ENCODE results near the gene NFE2L3. TPM values are rescaled to one million over a fixed set of nuclear protein-coding genes. Genes with fewer than 3 reads are reported as not detected.

Gene NFE2L3
- total and polyA plus RNA-seq, 9 of the 15 experiments (the other 6 are each of a cell fraction or from before 2014, with no cell fraction given): 2.9 to 16.9 (median 12.4) TPM

DNA sequence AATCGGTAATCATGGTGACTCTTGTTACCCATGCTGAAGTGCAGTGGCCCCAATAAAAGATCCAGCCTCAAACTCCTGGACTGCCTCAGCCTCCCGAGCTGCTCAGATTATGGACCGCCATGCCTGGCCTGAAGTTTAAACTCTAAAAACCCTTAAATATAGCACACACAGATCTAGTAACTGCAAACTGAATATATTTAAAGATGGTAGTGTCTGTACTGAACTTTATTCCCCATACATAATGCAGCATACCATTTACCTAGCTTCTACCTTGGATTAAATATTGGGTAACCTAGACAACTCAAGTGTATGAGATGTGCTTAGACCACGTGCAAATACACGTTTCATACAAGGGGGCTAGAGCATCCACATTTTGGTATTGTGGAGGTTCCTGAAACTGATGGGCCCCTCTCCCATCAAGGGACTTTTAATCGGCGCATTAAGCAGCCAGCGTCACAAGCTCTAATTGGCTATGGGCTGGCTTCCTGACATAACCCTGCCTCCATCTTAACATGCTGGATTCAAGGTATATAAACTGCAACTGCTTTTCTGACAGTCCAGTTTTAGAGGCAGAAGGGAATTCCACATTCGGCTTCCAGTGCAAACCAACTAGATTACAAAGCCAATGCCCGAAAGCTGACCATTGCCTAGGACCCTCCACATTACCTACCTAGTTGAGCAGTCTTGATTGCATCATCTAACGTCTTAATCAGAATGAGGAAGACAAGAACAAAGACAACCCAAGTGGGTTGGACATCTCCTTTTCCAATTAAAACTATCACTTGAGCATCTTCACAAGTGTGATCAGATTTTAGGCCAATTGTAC lies 35.6 kb downstream of the NFE2L3 start (continued):
- TF ChIP-seq, protein P1, sequence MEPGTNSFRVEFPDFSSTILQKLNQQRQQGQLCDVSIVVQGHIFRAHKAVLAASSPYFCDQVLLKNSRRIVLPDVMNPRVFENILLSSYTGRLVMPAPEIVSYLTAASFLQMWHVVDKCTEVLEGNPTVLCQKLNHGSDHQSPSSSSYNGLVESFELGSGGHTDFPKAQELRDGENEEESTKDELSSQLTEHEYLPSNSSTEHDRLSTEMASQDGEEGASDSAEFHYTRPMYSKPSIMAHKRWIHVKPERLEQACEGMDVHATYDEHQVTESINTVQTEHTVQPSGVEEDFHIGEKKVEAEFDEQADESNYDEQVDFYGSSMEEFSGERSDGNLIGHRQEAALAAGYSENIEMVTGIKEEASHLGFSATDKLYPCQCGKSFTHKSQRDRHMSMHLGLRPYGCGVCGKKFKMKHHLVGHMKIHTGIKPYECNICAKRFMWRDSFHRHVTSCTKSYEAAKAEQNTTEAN (CRISPR knock-in tag; IDR thresholded peaks at IDR 0.05): 0 out of 2 replicates have a peak, but pooled peaks have one; percentile 52
- TF ChIP-seq TAF7 (tag; IDR thresholded peaks at IDR 0.05) (no peak), ZBTB1 (CRISPR knock-in tag; IDR thresholded peaks at IDR 0.05; ENCODE audit: borderline replicate concordance, low read depth) (no peak), MEIS2 (IDR thresholded peaks at IDR 0.05; ENCODE audit: partially characterized antibody) (no peak), ZNF644 (tag; IDR thresholded peaks at IDR 0.05; ENCODE audit: low read depth) (no peak), ZNF174 (CRISPR knock-in tag; IDR thresholded peaks at IDR 0.05) (no peak), IRF1 (CRISPR knock-in tag; IDR thresholded peaks at IDR 0.05; ENCODE audit: borderline replicate concordance) (no peak), SETDB1 (IDR thresholded peaks at IDR 0.05; ENCODE audit: low read length) (no peak), ERF (CRISPR knock-in tag; IDR thresholded peaks at IDR 0.05) (peak; percentile 84), CCNT2 (IDR thresholded peaks at IDR 0.05; ENCODE audit: borderline replicate concordance, extremely low read depth, insufficient read length, low read depth, low read length) (peak; percentile 54), POU5F1 (IDR thresholded peaks at IDR 0.05; ENCODE audit: borderline replicate concordance, low read depth, low read length, partially characterized antibody) (no peak), KLF13 (tag; IDR thresholded peaks at IDR 0.05; ENCODE audit: borderline replicate concordance, low read depth) (no peak), HMG20B (CRISPR knock-in tag; IDR thresholded peaks at IDR 0.05) (peak; percentile 16; the same call in 1 of the 2 replicates), THAP12 (CRISPR knock-in tag; IDR thresholded peaks at IDR 0.05) (no peak), L3MBTL2 (IDR thresholded peaks at IDR 0.05) (0 out of 2 replicates have a peak, but pooled peaks have one; percentile 27), CEBPB (tag; IDR thresholded peaks at IDR 0.05) (peak; percentile 95), HNRNPL (IDR thresholded peaks at IDR 0.05; ENCODE audit: low read depth, low read length) (no peak), CBX2 (IDR thresholded peaks at IDR 0.05; ENCODE audit: insufficient read depth, low read length, poor library complexity, severe bottlenecking) (no peak)
- TF ChIP-seq, protein P2, sequence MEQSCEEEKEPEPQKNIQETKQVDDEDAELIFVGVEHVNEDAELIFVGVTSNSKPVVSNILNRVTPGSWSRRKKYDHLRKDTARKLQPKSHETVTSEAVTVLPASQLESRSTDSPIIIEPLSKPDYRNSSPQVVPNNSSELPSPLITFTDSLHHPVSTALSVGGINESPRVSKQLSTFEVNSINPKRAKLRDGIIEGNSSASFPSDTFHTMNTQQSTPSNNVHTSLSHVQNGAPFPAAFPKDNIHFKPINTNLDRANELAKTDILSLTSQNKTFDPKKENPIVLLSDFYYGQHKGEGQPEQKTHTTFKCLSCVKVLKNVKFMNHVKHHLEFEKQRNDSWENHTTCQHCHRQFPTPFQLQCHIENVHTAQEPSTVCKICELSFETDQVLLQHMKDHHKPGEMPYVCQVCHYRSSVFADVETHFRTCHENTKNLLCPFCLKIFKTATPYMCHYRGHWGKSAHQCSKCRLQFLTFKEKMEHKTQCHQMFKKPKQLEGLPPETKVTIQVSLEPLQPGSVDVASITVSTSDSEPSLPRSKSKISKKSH (CRISPR knock-in tag; IDR thresholded peaks at IDR 0.05): 0 out of 2 replicates have a peak, but pooled peaks have one; percentile 41
- TF ChIP-seq, protein P3, sequence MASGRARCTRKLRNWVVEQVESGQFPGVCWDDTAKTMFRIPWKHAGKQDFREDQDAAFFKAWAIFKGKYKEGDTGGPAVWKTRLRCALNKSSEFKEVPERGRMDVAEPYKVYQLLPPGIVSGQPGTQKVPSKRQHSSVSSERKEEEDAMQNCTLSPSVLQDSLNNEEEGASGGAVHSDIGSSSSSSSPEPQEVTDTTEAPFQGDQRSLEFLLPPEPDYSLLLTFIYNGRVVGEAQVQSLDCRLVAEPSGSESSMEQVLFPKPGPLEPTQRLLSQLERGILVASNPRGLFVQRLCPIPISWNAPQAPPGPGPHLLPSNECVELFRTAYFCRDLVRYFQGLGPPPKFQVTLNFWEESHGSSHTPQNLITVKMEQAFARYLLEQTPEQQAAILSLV (tag; IDR thresholded peaks at IDR 0.05): peak; percentile 92
